Measurements from ENCODE around the gene WFIKKN2. TPM values are rescaled to one million over a fixed set of nuclear protein-coding genes. Genes with fewer than 3 reads are reported as not detected.

Gene WFIKKN2
- total RNA-seq, 1 experiment from 2014 or later = 0.05 TPM

DNA sequence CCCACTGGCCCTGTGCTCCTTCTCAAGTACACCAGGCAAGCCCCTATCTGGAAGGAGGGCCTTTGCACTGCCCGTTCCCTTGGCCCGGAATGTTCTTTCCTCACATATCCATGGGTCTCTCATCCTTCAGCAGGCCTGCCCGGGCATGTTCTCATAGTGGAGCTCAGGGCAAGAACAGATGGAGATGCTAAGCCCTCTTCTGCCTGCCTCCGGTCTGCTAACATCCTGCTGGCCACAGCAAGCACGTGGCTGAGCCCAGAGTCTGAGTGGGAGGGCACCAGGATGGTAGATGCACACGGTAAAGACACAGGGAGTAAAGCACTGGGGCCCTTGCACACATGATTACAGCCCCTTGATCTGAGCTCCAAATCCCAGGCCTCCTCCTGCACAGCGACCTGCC lies 48.3 kb upstream of the WFIKKN2 start:
- Histone ChIP-seq H3K9me3 (ENCODE audit: control insufficient read depth in 1 of 2, insufficient read depth in 1 of 2, low read depth in 1 of 2, low read length in 2 of 2) (no peaks in the 10 kb centered on the region), H2AFZ (ENCODE audit: low read depth, low read length, poor library complexity, severe bottlenecking) (no peak overlapping the region), H3K9me2 (ENCODE audit: insufficient read depth) (no peaks in the 10 kb centered on the region), H3K4me1 (ENCODE audit: control insufficient read depth in 1 of 2, insufficient read depth in 2 of 2, low read length in 2 of 2) (peaks cover 0 to 9% of the 10 kb centered on the region in 2 experiments; a peak in 2 of 4 replicates), H3K4me3 (replicated peaks in 1 of 2; ENCODE audit: low read depth in 1 of 2, low read length in 2 of 2) (no peak overlapping the region), H3K36me3 (ENCODE audit: control insufficient read depth in 1 of 2, insufficient read depth in 2 of 2, low read length in 2 of 2) (no peaks in the 10 kb centered on the region), H3K79me2 (ENCODE audit: insufficient read depth, low read length) (no peaks in the 10 kb centered on the region), H3K27me3 (ENCODE audit: insufficient read depth, low read length) (no peaks in the 10 kb centered on the region), H3K4me2 (ENCODE audit: low read length) (no peak overlapping the region), H3K27ac (ENCODE audit: low read depth, low read length) (no peak overlapping the region; the same call in 1 of the 2 replicates), H4K20me1 (ENCODE audit: insufficient read depth) (no peaks in the 10 kb centered on the region), H3K9ac (ENCODE audit: low read length) (no peak overlapping the region)
- DNase-seq (ENCODE audit: low read depth, low spot score) (no peak), ATAC-seq (no peak)
- RAD21 ChIA-PET (ENCODE audit: low non-redundant PET in 1 of 2, low total read pairs in 2 of 2, uncharacterized antibody in 2 of 2, unreplicated experiment in 2 of 2) = no interaction called here
- intact Hi-C loops (cut with micrococcal nuclease) = no loop called here
- CTCF ChIA-PET = no interaction called here
- no TSS peak for BruUV-seq (replicated peaks)
- POLR2A ChIA-PET = no interaction called here
- no peak for TF ChIP-seq EZH2phosphoT487 (IDR thresholded peaks at IDR 0.05; ENCODE audit: borderline replicate concordance)
- TF ChIP-seq, protein P1, sequence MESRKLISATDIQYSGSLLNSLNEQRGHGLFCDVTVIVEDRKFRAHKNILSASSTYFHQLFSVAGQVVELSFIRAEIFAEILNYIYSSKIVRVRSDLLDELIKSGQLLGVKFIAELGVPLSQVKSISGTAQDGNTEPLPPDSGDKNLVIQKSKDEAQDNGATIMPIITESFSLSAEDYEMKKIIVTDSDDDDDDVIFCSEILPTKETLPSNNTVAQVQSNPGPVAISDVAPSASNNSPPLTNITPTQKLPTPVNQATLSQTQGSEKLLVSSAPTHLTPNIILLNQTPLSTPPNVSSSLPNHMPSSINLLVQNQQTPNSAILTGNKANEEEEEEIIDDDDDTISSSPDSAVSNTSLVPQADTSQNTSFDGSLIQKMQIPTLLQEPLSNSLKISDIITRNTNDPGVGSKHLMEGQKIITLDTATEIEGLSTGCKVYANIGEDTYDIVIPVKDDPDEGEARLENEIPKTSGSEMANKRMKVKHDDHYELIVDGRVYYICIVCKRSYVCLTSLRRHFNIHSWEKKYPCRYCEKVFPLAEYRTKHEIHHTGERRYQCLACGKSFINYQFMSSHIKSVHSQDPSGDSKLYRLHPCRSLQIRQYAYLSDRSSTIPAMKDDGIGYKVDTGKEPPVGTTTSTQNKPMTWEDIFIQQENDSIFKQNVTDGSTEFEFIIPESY (IDR thresholded peaks at IDR 0.05; ENCODE audit: extremely low read depth, insufficient replicate concordance, low read length) = no peak
- TF ChIP-seq ZNF274 (IDR thresholded peaks at IDR 0.05; ENCODE audit: low read depth, low read length) = no peak
- TF ChIP-seq SRF (IDR thresholded peaks at IDR 0.05; ENCODE audit: low read depth) = no peak
- no peak for TF ChIP-seq ELF1 (IDR thresholded peaks at IDR 0.05; ENCODE audit: borderline replicate concordance, low read depth)

DNA sequence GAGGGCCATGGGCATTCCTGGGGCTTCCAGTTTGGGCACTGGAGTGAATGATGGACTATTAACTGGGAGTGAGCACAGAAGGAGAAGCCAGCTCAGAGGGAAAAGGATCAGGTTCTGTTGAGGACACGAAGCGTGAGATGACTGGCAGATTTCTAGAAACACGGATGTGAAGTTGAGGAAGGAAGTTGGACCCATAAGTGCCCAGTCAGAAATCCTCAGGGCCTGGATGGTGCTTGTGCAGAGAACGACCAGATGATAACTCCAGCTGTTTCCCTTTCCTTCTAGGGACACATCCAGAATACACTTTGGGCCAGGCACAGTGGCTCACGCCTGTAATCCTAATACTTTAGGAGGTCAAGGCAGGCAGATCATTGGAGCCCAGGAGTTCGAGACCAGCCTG lies 44.8 kb upstream of the WFIKKN2 start:
- RAD21 ChIA-PET (ENCODE audit: low non-redundant PET in 1 of 2, low total read pairs in 2 of 2, uncharacterized antibody in 2 of 2, unreplicated experiment in 2 of 2) = no interaction called here
- Histone ChIP-seq H3K27me3 (ENCODE audit: insufficient read depth, low read length) (no peaks in the 10 kb centered on the region), H3K4me3 (replicated peaks in 1 of 2; ENCODE audit: low read depth in 1 of 2, low read length in 2 of 2) (no peak overlapping the region), H3K4me1 (ENCODE audit: control insufficient read depth in 1 of 2, insufficient read depth in 2 of 2, low read length in 2 of 2) (no peaks in the 10 kb centered on the region), H3K36me3 (ENCODE audit: control insufficient read depth in 1 of 2, insufficient read depth in 2 of 2, low read length in 2 of 2) (no peaks in the 10 kb centered on the region), H3K27ac (ENCODE audit: low read depth, low read length) (no peak overlapping the region), H3K9me2 (ENCODE audit: insufficient read depth) (no peaks in the 10 kb centered on the region), H3K9me3 (ENCODE audit: control insufficient read depth in 1 of 2, insufficient read depth in 1 of 2, low read depth in 1 of 2, low read length in 2 of 2) (no peaks in the 10 kb centered on the region), H4K20me1 (ENCODE audit: insufficient read depth) (no peaks in the 10 kb centered on the region), H3K79me2 (ENCODE audit: insufficient read depth, low read length) (no peaks in the 10 kb centered on the region), H3K4me2 (ENCODE audit: low read length) (no peak overlapping the region), H3K9ac (ENCODE audit: low read length) (no peak overlapping the region), H2AFZ (ENCODE audit: low read depth, low read length, poor library complexity, severe bottlenecking) (no peak overlapping the region)
- POLR2A ChIA-PET = no interaction called here
- intact Hi-C loops (cut with micrococcal nuclease) = no loop called here
- DNase-seq (ENCODE audit: low read depth, low spot score) (no peak), ATAC-seq (no peak)
- CTCF ChIA-PET = no interaction called here
- BruUV-seq (replicated peaks) = no TSS peak
- TF ChIP-seq, protein P2, sequence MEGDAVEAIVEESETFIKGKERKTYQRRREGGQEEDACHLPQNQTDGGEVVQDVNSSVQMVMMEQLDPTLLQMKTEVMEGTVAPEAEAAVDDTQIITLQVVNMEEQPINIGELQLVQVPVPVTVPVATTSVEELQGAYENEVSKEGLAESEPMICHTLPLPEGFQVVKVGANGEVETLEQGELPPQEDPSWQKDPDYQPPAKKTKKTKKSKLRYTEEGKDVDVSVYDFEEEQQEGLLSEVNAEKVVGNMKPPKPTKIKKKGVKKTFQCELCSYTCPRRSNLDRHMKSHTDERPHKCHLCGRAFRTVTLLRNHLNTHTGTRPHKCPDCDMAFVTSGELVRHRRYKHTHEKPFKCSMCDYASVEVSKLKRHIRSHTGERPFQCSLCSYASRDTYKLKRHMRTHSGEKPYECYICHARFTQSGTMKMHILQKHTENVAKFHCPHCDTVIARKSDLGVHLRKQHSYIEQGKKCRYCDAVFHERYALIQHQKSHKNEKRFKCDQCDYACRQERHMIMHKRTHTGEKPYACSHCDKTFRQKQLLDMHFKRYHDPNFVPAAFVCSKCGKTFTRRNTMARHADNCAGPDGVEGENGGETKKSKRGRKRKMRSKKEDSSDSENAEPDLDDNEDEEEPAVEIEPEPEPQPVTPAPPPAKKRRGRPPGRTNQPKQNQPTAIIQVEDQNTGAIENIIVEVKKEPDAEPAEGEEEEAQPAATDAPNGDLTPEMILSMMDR (IDR thresholded peaks at IDR 0.05 in 2 of 3, conservative IDR thresholded peaks at IDR 0.05 in 1 of 3; ENCODE audit: borderline replicate concordance in 1 of 3, insufficient read depth in 1 of 3, low read depth in 2 of 3, low read length in 2 of 3) = no peak
- TF ChIP-seq FOSL1 (IDR thresholded peaks at IDR 0.05; ENCODE audit: low read depth) (no peak), SRF (IDR thresholded peaks at IDR 0.05; ENCODE audit: low read depth) (no peak), EZH2phosphoT487 (IDR thresholded peaks at IDR 0.05; ENCODE audit: borderline replicate concordance) (no peak), SP1 (IDR thresholded peaks at IDR 0.05; ENCODE audit: low read depth) (no peak), YY1 (IDR thresholded peaks at IDR 0.05; ENCODE audit: extremely low read depth, insufficient replicate concordance, low read depth, low read length) (no peak), EZH2 (IDR thresholded peaks at IDR 0.05) (no peak), CEBPB (IDR thresholded peaks at IDR 0.05; ENCODE audit: low read depth) (no peak)
- TF ChIP-seq, protein P3, sequence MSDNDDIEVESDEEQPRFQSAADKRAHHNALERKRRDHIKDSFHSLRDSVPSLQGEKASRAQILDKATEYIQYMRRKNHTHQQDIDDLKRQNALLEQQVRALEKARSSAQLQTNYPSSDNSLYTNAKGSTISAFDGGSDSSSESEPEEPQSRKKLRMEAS (IDR thresholded peaks at IDR 0.05) = no peak
- TF ChIP-seq, protein P4, sequence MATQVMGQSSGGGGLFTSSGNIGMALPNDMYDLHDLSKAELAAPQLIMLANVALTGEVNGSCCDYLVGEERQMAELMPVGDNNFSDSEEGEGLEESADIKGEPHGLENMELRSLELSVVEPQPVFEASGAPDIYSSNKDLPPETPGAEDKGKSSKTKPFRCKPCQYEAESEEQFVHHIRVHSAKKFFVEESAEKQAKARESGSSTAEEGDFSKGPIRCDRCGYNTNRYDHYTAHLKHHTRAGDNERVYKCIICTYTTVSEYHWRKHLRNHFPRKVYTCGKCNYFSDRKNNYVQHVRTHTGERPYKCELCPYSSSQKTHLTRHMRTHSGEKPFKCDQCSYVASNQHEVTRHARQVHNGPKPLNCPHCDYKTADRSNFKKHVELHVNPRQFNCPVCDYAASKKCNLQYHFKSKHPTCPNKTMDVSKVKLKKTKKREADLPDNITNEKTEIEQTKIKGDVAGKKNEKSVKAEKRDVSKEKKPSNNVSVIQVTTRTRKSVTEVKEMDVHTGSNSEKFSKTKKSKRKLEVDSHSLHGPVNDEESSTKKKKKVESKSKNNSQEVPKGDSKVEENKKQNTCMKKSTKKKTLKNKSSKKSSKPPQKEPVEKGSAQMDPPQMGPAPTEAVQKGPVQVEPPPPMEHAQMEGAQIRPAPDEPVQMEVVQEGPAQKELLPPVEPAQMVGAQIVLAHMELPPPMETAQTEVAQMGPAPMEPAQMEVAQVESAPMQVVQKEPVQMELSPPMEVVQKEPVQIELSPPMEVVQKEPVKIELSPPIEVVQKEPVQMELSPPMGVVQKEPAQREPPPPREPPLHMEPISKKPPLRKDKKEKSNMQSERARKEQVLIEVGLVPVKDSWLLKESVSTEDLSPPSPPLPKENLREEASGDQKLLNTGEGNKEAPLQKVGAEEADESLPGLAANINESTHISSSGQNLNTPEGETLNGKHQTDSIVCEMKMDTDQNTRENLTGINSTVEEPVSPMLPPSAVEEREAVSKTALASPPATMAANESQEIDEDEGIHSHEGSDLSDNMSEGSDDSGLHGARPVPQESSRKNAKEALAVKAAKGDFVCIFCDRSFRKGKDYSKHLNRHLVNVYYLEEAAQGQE (IDR thresholded peaks at IDR 0.05; ENCODE audit: low read depth) = no peak
